ENCODE data around the gene SLC22A7. TPM values are rescaled to one million over a fixed set of nuclear protein-coding genes. Genes with fewer than 3 reads are reported as not detected.

The SLC22A7 gene
- total and polyA plus RNA-seq, 2 of the 8 experiments (the other 6 are each of a cell fraction or from before 2014, with no cell fraction given) = not detected

- TF ChIP-seq POU5F1 (IDR thresholded peaks at IDR 0.05; ENCODE audit: low read depth, low read length) (no peak), KDM5A (IDR thresholded peaks at IDR 0.05; ENCODE audit: low read length) (no peak), E2F6 (IDR thresholded peaks at IDR 0.05) (no peak), GTF2F1 (IDR thresholded peaks at IDR 0.05; ENCODE audit: borderline replicate concordance, low read depth, low read length) (no peak)
Measured at GRCh38 chr6:43254846-43255245, 43.2 kb upstream of the SLC22A7 start (continued).
